HL-60 (cell line): ENCODE results near the gene MBD4.

Source experiments
- POLR2AphosphoS5 ChIP-seq: IDR thresholded peaks from 2 replicates; pipeline ENCODE4 v1.6.1; 2012; ENCODE audit warnings: low read depth
- SPI1 ChIP-seq: IDR thresholded peaks from 2 replicates; pipeline ENCODE4 v1.6.1; 2012; ENCODE audit warnings: low read depth, mild to moderate bottlenecking, borderline replicate concordance
- TF ChIP-seq, protein P1 (sequence below): IDR thresholded peaks from one replicate; pipeline ENCODE4 v1.5.1; 2011; ENCODE audit warnings: low read length, control low read depth, inconsistent platforms; ENCODE audit not compliant: insufficient read depth

DNA sequence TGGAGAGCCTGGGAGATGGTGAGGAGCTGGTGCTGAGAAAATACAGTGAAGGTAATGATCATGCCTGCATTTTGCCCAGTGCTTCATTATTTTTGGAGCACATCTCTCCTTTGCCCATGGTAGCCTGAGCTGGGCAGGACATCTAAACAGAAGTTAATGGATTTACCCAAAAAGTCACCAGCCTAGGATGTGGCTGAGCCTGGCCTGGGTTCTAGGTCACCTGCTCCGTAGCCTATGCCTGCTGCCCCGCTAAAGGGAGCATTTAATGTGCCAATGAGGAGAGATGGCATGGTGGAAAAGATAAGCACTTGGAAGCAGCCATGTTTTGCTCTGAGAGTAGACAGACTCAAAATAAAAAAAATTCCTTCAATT is 46.9 kb upstream of the MBD4 start:
- TF ChIP-seq, protein P1, sequence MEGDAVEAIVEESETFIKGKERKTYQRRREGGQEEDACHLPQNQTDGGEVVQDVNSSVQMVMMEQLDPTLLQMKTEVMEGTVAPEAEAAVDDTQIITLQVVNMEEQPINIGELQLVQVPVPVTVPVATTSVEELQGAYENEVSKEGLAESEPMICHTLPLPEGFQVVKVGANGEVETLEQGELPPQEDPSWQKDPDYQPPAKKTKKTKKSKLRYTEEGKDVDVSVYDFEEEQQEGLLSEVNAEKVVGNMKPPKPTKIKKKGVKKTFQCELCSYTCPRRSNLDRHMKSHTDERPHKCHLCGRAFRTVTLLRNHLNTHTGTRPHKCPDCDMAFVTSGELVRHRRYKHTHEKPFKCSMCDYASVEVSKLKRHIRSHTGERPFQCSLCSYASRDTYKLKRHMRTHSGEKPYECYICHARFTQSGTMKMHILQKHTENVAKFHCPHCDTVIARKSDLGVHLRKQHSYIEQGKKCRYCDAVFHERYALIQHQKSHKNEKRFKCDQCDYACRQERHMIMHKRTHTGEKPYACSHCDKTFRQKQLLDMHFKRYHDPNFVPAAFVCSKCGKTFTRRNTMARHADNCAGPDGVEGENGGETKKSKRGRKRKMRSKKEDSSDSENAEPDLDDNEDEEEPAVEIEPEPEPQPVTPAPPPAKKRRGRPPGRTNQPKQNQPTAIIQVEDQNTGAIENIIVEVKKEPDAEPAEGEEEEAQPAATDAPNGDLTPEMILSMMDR: no peak
- no peak for TF ChIP-seq POLR2AphosphoS5
- TF ChIP-seq SPI1: no peak
